H1 (cell line): ENCODE data around the gene SLC24A4. TPM values are rescaled to one million over a fixed set of nuclear protein-coding genes. Genes with fewer than 3 reads are reported as not detected.
A peak's percentile ranks its signal among the peaks of the same experiment; 100 is the strongest.

ENCODE experiments used
- CTCF ChIA-PET: fragments of 300-600 bp; sonication (Branson Sonifier 250); formaldehyde crosslinking; loops from one replicate; lab custom pipeline; 2021; ENCODE audit not compliant: partially characterized antibody; lab: Charles Lee
- POLR2A ChIA-PET: fragments of 300-600 bp; sonication (Branson Sonifier 250); formaldehyde crosslinking; loops from one replicate; lab custom pipeline; 2021; ENCODE audit warnings: inconsistent platforms; ENCODE audit not compliant: partially characterized antibody; lab: Charles Lee
- DNase-seq, 2 experiments: peaks; one replicate each; pipeline versions ENCODE4 v3.0.0 to v3.0.0-alpha.2; 2010 to 2022; ENCODE audit warnings: low spot score in 2 of 2, low read depth in 1 of 2, mixed read lengths in 1 of 2
- FAIRE-seq: peaks from 2 replicates; lab custom pipeline; 2011; peaks lifted over from hg19 to GRCh38; lab: Jason Lieb, UNC
- H2AFZ ChIP-seq: 2 replicates; pipeline ENCODE4 v1.8.1; 2012; ENCODE audit warnings: low read length, inconsistent platforms
- H2AK5ac ChIP-seq: 2 replicates; pipeline ENCODE4 v1.6.1; 2013; ENCODE audit warnings: low read depth, low read length
- H2BK120ac ChIP-seq: replicated peaks from 2 replicates; pipeline ENCODE3; 2013; ENCODE audit warnings: low read depth, low read length, inconsistent platforms
- H2BK12ac ChIP-seq: 2 replicates; pipeline ENCODE4 v1.6.1; 2013; ENCODE audit warnings: low read depth, low read length
- H2BK15ac ChIP-seq: 2 replicates; pipeline ENCODE4 v1.6.1; 2013; ENCODE audit warnings: low read length
- H2BK20ac ChIP-seq: 2 replicates; pipeline ENCODE4 v1.6.1; 2013; ENCODE audit warnings: low read length
- H2BK5ac ChIP-seq: 2 replicates; pipeline ENCODE4 v1.6.1; 2013; ENCODE audit warnings: low read depth, low read length
- H3K14ac ChIP-seq: 2 replicates; pipeline ENCODE4 v1.6.1; 2013; ENCODE audit warnings: inconsistent platforms; ENCODE audit not compliant: insufficient read length
- H3K18ac ChIP-seq: 2 replicates; pipeline ENCODE4 v1.6.1; 2013; ENCODE audit warnings: low read length; ENCODE audit errors: extremely low read depth
- H3K23ac ChIP-seq: 2 replicates; pipeline ENCODE4 v1.6.1; 2013; ENCODE audit warnings: inconsistent platforms; ENCODE audit not compliant: insufficient read length
- H3K23me2 ChIP-seq: 2 replicates; pipeline ENCODE4 v1.6.1; 2013; ENCODE audit warnings: low read depth, low read length
- H3K27ac ChIP-seq: 2 replicates; pipeline ENCODE4 v1.6.1; 2011; ENCODE audit warnings: low read depth, low read length, inconsistent platforms
- H3K27me3 ChIP-seq, 4 experiments: replicated peaks in 1 of 4; 1 replicate in 1 of 4; 2 replicates in 3 of 4; pipeline versions ENCODE4 v1.6.1 to v1.8.1; 2011 to 2013; ENCODE audit warnings: low read length in 3 of 4, mild to moderate bottlenecking in 3 of 4, inconsistent platforms in 2 of 4, mixed read lengths in 2 of 4, moderate library complexity in 1 of 4; ENCODE audit not compliant: control insufficient read depth in 3 of 4, insufficient read depth in 3 of 4; ENCODE audit errors: extremely low read depth in 1 of 4
- H3K36me3 ChIP-seq, 4 experiments: 2 replicates each; pipeline versions ENCODE4 v1.6.1 to v1.8.1; 2011 to 2013; ENCODE audit warnings: mild to moderate bottlenecking in 4 of 4, low read length in 3 of 4, moderate library complexity in 2 of 4, control low read depth in 1 of 4, inconsistent platforms in 1 of 4; ENCODE audit not compliant: insufficient read depth in 4 of 4, control insufficient read depth in 2 of 4
- H3K4ac ChIP-seq: replicated peaks from 2 replicates; pipeline ENCODE3; 2013; ENCODE audit warnings: low read length, low read depth, mixed read lengths, inconsistent platforms; ENCODE audit not compliant: insufficient read length
- H3K4me1 ChIP-seq, 4 experiments: replicated peaks in 1 of 4; 1 replicate in 1 of 4; 2 replicates in 3 of 4; pipeline versions ENCODE4 v1.6.1 to v1.8.1; 2011 to 2013; ENCODE audit warnings: low read length in 3 of 4, inconsistent platforms in 2 of 4, mixed read lengths in 1 of 4; ENCODE audit not compliant: insufficient read depth in 4 of 4, control insufficient read depth in 3 of 4
- H3K4me2 ChIP-seq, 2 experiments: 2 replicates each; pipeline versions ENCODE4 v1.6.1 to v1.8.1; 2011 to 2013; ENCODE audit warnings: low read depth in 2 of 2, low read length in 2 of 2, control low read depth in 1 of 2, inconsistent platforms in 1 of 2, mild to moderate bottlenecking in 1 of 2; ENCODE audit not compliant: insufficient read depth in 1 of 2
- H3K4me3 ChIP-seq, 4 experiments: fragments of 200-600, 300-600 bp in 1 of 4; sonication (generic), shearing (Covaris generic), sonication (Bioruptor Twin) in 1 of 4; 2 replicates each; pipeline versions ENCODE4 v1.5.1 to v1.8.1; 2011 to 2016; ENCODE audit warnings: low read length in 4 of 4, low read depth in 3 of 4, control low read depth in 2 of 4, inconsistent platforms in 2 of 4, mild to moderate bottlenecking in 2 of 4, mixed read lengths in 1 of 4, moderate library complexity in 1 of 4; ENCODE audit not compliant: insufficient read depth in 2 of 4; ENCODE audit errors: extremely low read depth in 1 of 4
- H3K56ac ChIP-seq: replicated peaks from 2 replicates; pipeline ENCODE3; 2013; ENCODE audit warnings: low read depth, mild to moderate bottlenecking, mixed read lengths, low read length, inconsistent platforms; ENCODE audit not compliant: insufficient read length
- H3K79me1 ChIP-seq: 2 replicates; pipeline ENCODE4 v1.6.1; 2013; ENCODE audit warnings: low read depth, low read length, control low read depth
- H3K79me2 ChIP-seq, 2 experiments: 2 replicates each; pipeline versions ENCODE4 v1.6.1 to v1.8.1; 2012 to 2013; ENCODE audit warnings: low read length in 2 of 2, mild to moderate bottlenecking in 2 of 2, inconsistent platforms in 1 of 2; ENCODE audit not compliant: insufficient read depth in 2 of 2, control insufficient read depth in 1 of 2
- H3K9ac ChIP-seq, 4 experiments: replicated peaks in 1 of 4; 1 replicate in 1 of 4; 2 replicates in 3 of 4; pipeline versions ENCODE4 v1.6.1 to v1.8.1; 2011 to 2013; ENCODE audit warnings: low read depth in 3 of 4, low read length in 3 of 4, control low read depth in 2 of 4, mild to moderate bottlenecking in 2 of 4, moderate library complexity in 2 of 4, inconsistent platforms in 1 of 4; ENCODE audit errors: extremely low read depth in 1 of 4
- H3K9me3 ChIP-seq, 2 experiments: 2 replicates each; pipeline versions ENCODE4 v1.6.1 to v1.8.1; 2012 to 2013; ENCODE audit warnings: mild to moderate bottlenecking in 2 of 2, moderate library complexity in 2 of 2, control low read depth in 1 of 2, inconsistent platforms in 1 of 2, low read depth in 1 of 2, low read length in 1 of 2, mixed read lengths in 1 of 2; ENCODE audit not compliant: insufficient read depth in 2 of 2
- H4K20me1 ChIP-seq, 2 experiments: replicated peaks in 1 of 2; 2 replicates each; pipeline versions ENCODE3 to v1.8.1; 2011 to 2013; ENCODE audit warnings: inconsistent platforms in 2 of 2, low read length in 2 of 2, mild to moderate bottlenecking in 1 of 2; ENCODE audit not compliant: insufficient read depth in 2 of 2, control insufficient read depth in 1 of 2
- H4K5ac ChIP-seq: 2 replicates; pipeline ENCODE4 v1.6.1; 2013; ENCODE audit warnings: low read length, low read depth, mixed read lengths, inconsistent platforms; ENCODE audit not compliant: insufficient read length
- H4K8ac ChIP-seq: 2 replicates; pipeline ENCODE4 v1.8.0; 2013; ENCODE audit warnings: mild to moderate bottlenecking, moderate library complexity, low read length, inconsistent platforms; ENCODE audit not compliant: insufficient read depth; ENCODE audit errors: extremely low read depth
- H4K91ac ChIP-seq: replicated peaks from 2 replicates; pipeline ENCODE3; 2013; ENCODE audit warnings: low read length, mixed read lengths, inconsistent platforms; ENCODE audit not compliant: insufficient read length
- GTF2F1 ChIP-seq: IDR thresholded peaks from 2 replicates; pipeline ENCODE4 v1.6.1; 2012; ENCODE audit warnings: low read depth, low read length, improper control_type of control experiment, borderline replicate concordance
- HDAC2 ChIP-seq, 2 experiments: fragments of 300-600 bp in 1 of 2; sonication (generic) in 1 of 2; IDR thresholded peaks; 2 replicates each; pipeline ENCODE4 v1.6.1; 2011 to 2012; ENCODE audit warnings: low read depth in 2 of 2, low read length in 2 of 2, mild to moderate bottlenecking in 2 of 2, moderate library complexity in 2 of 2, borderline replicate concordance in 1 of 2, inconsistent platforms in 1 of 2
- KDM1A ChIP-seq: fragments of 200-600, 300-600 bp; sonication (generic); IDR thresholded peaks from 2 replicates; pipeline ENCODE4 v1.7.1; 2016; ENCODE audit warnings: mild to moderate bottlenecking, low read length, borderline replicate concordance
- WGBS, 2 experiments: shearing (Covaris generic) in 1 of 2; methylation state at CpG; one replicate each; pipeline versions ENCODE4 v1.1.6 to v1.1.7; 2013 to 2015; ENCODE audit warnings: low lambda C conversion rate in 2 of 2, mixed read lengths in 2 of 2, inconsistent platforms in 1 of 2, low coverage in 1 of 2, missing lambda C conversion rate in 1 of 2; ENCODE audit not compliant: insufficient replicate concordance in 2 of 2, insufficient coverage in 1 of 2, insufficient read length in 1 of 2; ENCODE audit errors: extremely low coverage in 1 of 2, missing lambda C conversion rate in 1 of 2; 5-methylcytosine and 5-hydroxymethylcytosine counted together
- polyA plus RNA-seq, 7 experiments: library from polyadenylated mRNA; depleted of rRNA in 3 of 7; stranded (reverse) in 5 of 7; unstranded in 2 of 7; fragments of >200 nt in 5 of 7; fragments of 200-250 nt in 2 of 7; gene quantifications; 1 replicate in 5 of 7; 2 replicates in 1 of 7; 4 replicates in 1 of 7; pipeline versions ENCODE4 v1.2.1 to v1.2.3, GENCODE V29; 2011 to 2013; ENCODE audit warnings: missing spikeins in 2 of 7, mixed read lengths in 2 of 7
- total RNA-seq: library from RNA; stranded (reverse); fragmentation: NEBNext Ultra II Directional; extraction: Animal tissue kit (Norgen Biotek cat#: 25700); gene quantifications from 2 replicates; pipeline ENCODE4 v1.2.1, GENCODE V29; 2021

Gene SLC24A4
- total and polyA plus RNA-seq, 2 of the 8 experiments (the other 6 are each of a cell fraction or from before 2014, with no cell fraction given): 0.27 to 0.89 TPM

GRCh38 chr14:92404938-92405337 is 82.0 kb downstream of the SLC24A4 start:
- Histone ChIP-seq H2AFZ (no peak overlapping the region), H3K18ac (no peak overlapping the region), H2BK120ac (no peak overlapping the region)
- TF ChIP-seq GTF2F1: no peak
- peak; percentile 69; the same call in 1 of the 2 replicates for TF ChIP-seq KDM1A
- 0 out of 4 replicates have a peak, but pooled peaks of 1 of the 2 experiments have one; percentile 49 for TF ChIP-seq HDAC2 (IDR thresholded peaks at IDR 0.05; ENCODE audit: borderline replicate concordance in 1 of 2, low read depth in 2 of 2, low read length in 2 of 2)
- TF ChIP-seq, all 59 proteins: peak for 2
- Histone ChIP-seq H2AK5ac (no peak overlapping the region), H3K4me2 (no peak overlapping the region), H4K5ac (no peak overlapping the region), H3K9me3 (peaks cover 7 to 18% of the 10 kb centered on the region in 2 experiments; a peak in 2 of 4 replicates), H3K23me2 (no peaks in the 10 kb centered on the region; the same call in 1 of the 2 replicates), H3K56ac (no peak overlapping the region), H2BK20ac (no peak overlapping the region), H3K79me1 (no peaks in the 10 kb centered on the region), H3K27ac (no peak overlapping the region), H2BK12ac (no peak overlapping the region), H4K20me1 (no peaks in the 10 kb centered on the region), H3K4ac (no peak overlapping the region), H4K8ac (no peak overlapping the region), H2BK15ac (no peak overlapping the region), H3K14ac (no peak overlapping the region), H3K36me3 (no peaks in the 10 kb centered on the region), H2BK5ac (no peak overlapping the region), H4K91ac (no peak overlapping the region), H3K9ac (no peak overlapping the region), H3K4me1 (peaks cover 0 to 7% (median 0%) of the 10 kb centered on the region in 4 experiments; a peak in 1 of 7 replicates), H3K79me2 (no peaks in the 10 kb centered on the region), H3K27me3 (no peaks in the 10 kb centered on the region), H3K4me3 (no peak overlapping the region), H3K23ac (no peak overlapping the region)
- ChIA-PET POLR2A (no interaction called here), CTCF (interaction anchor here (0.6 to 1.3 kb wide), 2 partner anchors 11 to 13 kb away, joined by 3 read pairs; no protein-coding TSS in a partner anchor)
- DNase-seq (no peak), FAIRE-seq (no peak)
- WGBS, 2 experiments: 87% methylated on average over 2 of the region's 2 CpGs; no CpG with 5 or more reads in 1 of the 2 experiments
